IMR-90 (cell line): ENCODE results near the gene CALD1. TPM values are rescaled to one million over a fixed set of nuclear protein-coding genes. Genes with fewer than 3 reads are reported as not detected.

Experiments
- ATAC-seq: fragments of 200-7000 bp; cut with Tn5 transposase; 2 replicates; pipeline ENCODE4 v1.9.1; 2020; ENCODE audit warnings: low read depth, mild to moderate bottlenecking, moderate library complexity
- BruUV-seq: library from RNA; stranded (reverse); fragments of 400-500 nt; replicated peaks from 2 replicates; lab custom pipeline; 2021; lab: Mats Ljungman, UMichigan
- CTCF ChIA-PET: fragments of 300-600 bp; formaldehyde crosslinking; extraction: SDS; loops from one replicate; lab custom pipeline; 2021; ENCODE audit warnings: antibody characterized with exemption; lab: Yijun Ruan, JAX
- POLR2A ChIA-PET: fragments of 300-600 bp; sonication (Branson Sonifier 250); formaldehyde crosslinking; loops from one replicate; lab custom pipeline; 2022; ENCODE audit warnings: antibody characterized with exemption; ENCODE audit not compliant: unreplicated experiment; lab: Charles Lee
- DNase-seq: peaks from one replicate; pipeline ENCODE4 v3.0.0; 2013
- H2AFZ ChIP-seq: replicated peaks from 2 replicates; pipeline ENCODE3; 2013; ENCODE audit warnings: low read length, mild to moderate bottlenecking; ENCODE audit not compliant: poor library complexity
- H2AK5ac ChIP-seq: 2 replicates; pipeline ENCODE4 v1.6.1; 2013; ENCODE audit warnings: low read depth, low read length, inconsistent platforms
- H2AK9ac ChIP-seq: replicated peaks from 2 replicates; pipeline ENCODE3; 2013; ENCODE audit warnings: mild to moderate bottlenecking, low read depth, low read length, moderate library complexity; ENCODE audit not compliant: poor library complexity
- H2BK120ac ChIP-seq: 2 replicates; pipeline ENCODE4 v1.6.1; 2013; ENCODE audit warnings: low read depth, low read length, inconsistent platforms
- H2BK15ac ChIP-seq: 3 replicates; pipeline ENCODE4 v1.6.1; 2013; ENCODE audit warnings: low read depth, low read length, inconsistent platforms
- H2BK20ac ChIP-seq: 2 replicates; pipeline ENCODE4 v1.6.1; 2013; ENCODE audit warnings: low read depth, mild to moderate bottlenecking, inconsistent platforms, low read length, moderate library complexity
- H2BK5ac ChIP-seq: 2 replicates; pipeline ENCODE4 v1.6.1; 2013; ENCODE audit warnings: mild to moderate bottlenecking, low read depth, low read length, inconsistent platforms; ENCODE audit not compliant: poor library complexity, severe bottlenecking
- H3K14ac ChIP-seq: replicated peaks from 2 replicates; pipeline ENCODE4 v1.6.1; 2013; ENCODE audit warnings: low read depth, low read length, inconsistent platforms
- H3K18ac ChIP-seq: 2 replicates; pipeline ENCODE4 v1.6.1; 2013; ENCODE audit warnings: low read depth, low read length, control low read depth
- H3K23ac ChIP-seq: 2 replicates; pipeline ENCODE4 v1.6.1; 2013; ENCODE audit warnings: low read depth, low read length, inconsistent platforms
- H3K27ac ChIP-seq: 2 replicates; pipeline ENCODE4 v1.5.1; 2013; ENCODE audit warnings: mild to moderate bottlenecking, control low read depth, low read length; ENCODE audit not compliant: insufficient read depth
- H3K27me3 ChIP-seq: 2 replicates; pipeline ENCODE4 v1.6.1; 2013; ENCODE audit warnings: low read length; ENCODE audit not compliant: control insufficient read depth, insufficient read depth
- H3K36me3 ChIP-seq: 2 replicates; pipeline ENCODE4 v1.6.1; 2013; ENCODE audit warnings: low read length, mixed read lengths; ENCODE audit not compliant: control insufficient read depth, insufficient read depth
- H3K4ac ChIP-seq: 2 replicates; pipeline ENCODE4 v1.6.1; 2013; ENCODE audit warnings: low read depth, low read length, inconsistent platforms
- H3K4me1 ChIP-seq: 2 replicates; pipeline ENCODE4 v1.6.1; 2013; ENCODE audit warnings: low read length, mixed read lengths; ENCODE audit not compliant: control insufficient read depth, insufficient read depth
- H3K4me2 ChIP-seq: 2 replicates; pipeline ENCODE4 v1.6.1; 2013; ENCODE audit warnings: low read depth, mild to moderate bottlenecking, control low read depth, low read length, moderate library complexity
- H3K4me3 ChIP-seq: 2 replicates; pipeline ENCODE4 v1.5.1; 2013; ENCODE audit warnings: low read depth, mild to moderate bottlenecking, control low read depth, low read length, moderate library complexity; ENCODE audit not compliant: insufficient read depth
- H3K56ac ChIP-seq: 2 replicates; pipeline ENCODE4 v1.6.1; 2013; ENCODE audit warnings: low read length, inconsistent platforms; ENCODE audit not compliant: insufficient read depth; ENCODE audit errors: extremely low read depth
- H3K79me1 ChIP-seq, 2 experiments: 2 replicates each; pipeline ENCODE4 v1.6.1; 2013; ENCODE audit warnings: low read length in 2 of 2, inconsistent platforms in 1 of 2, low read depth in 1 of 2
- H3K9ac ChIP-seq: 2 replicates; pipeline ENCODE4 v1.6.1; 2013; ENCODE audit warnings: low read depth, low read length, control low read depth
- H3K9me1 ChIP-seq: 2 replicates; pipeline ENCODE4 v1.6.1; 2013; ENCODE audit warnings: low read length, inconsistent platforms; ENCODE audit not compliant: insufficient read depth
- H3K9me3 ChIP-seq: 2 replicates; pipeline ENCODE4 v1.6.1; 2013; ENCODE audit warnings: low read length; ENCODE audit not compliant: control insufficient read depth, insufficient read depth
- H4K20me1 ChIP-seq: 2 replicates; pipeline ENCODE4 v1.6.1; 2013; ENCODE audit warnings: low read length, inconsistent platforms; ENCODE audit not compliant: insufficient read depth
- H4K5ac ChIP-seq: 2 replicates; pipeline ENCODE4 v1.6.1; 2013; ENCODE audit warnings: mild to moderate bottlenecking, low read depth, low read length, control low read depth
- H4K8ac ChIP-seq, 2 experiments: 2 replicates each; pipeline ENCODE4 v1.6.1; 2013; ENCODE audit warnings: low read depth in 2 of 2, low read length in 2 of 2, control low read depth in 1 of 2, inconsistent platforms in 1 of 2
- H4K91ac ChIP-seq: 2 replicates; pipeline ENCODE4 v1.6.1; 2013; ENCODE audit warnings: low read depth, low read length, inconsistent platforms; ENCODE audit not compliant: insufficient read depth
- BHLHE40 ChIP-seq: fragments of 150-350 bp; IDR thresholded peaks from 2 replicates; pipeline ENCODE4 v1.6.1; 2016; ENCODE audit warnings: mild to moderate bottlenecking, low read depth, low read length
- CEBPB ChIP-seq: IDR thresholded peaks from 2 replicates; pipeline ENCODE4 v1.6.1; 2012; ENCODE audit warnings: low read depth, low read length, improper control_type of control experiment
- CHD1 ChIP-seq: IDR thresholded peaks from 2 replicates; pipeline ENCODE4 v1.6.1; 2012; ENCODE audit warnings: low read depth, low read length, improper control_type of control experiment
- CTCF ChIP-seq: conservative IDR thresholded peaks from 2 replicates; pipeline ENCODE4 v1.5.1; 2012; ENCODE audit warnings: mild to moderate bottlenecking, low read depth, low read length, improper control_type of control experiment
- ELK1 ChIP-seq: fragments of 150-350 bp; IDR thresholded peaks from 2 replicates; pipeline ENCODE4 v1.6.1; 2016; ENCODE audit warnings: low read depth, mild to moderate bottlenecking, low read length, moderate library complexity, borderline replicate concordance
- FOS ChIP-seq: fragments of 150-350 bp; IDR thresholded peaks from 2 replicates; pipeline ENCODE4 v1.6.1; 2016; ENCODE audit warnings: low read depth, low read length
- MAFK ChIP-seq: IDR thresholded peaks from 2 replicates; pipeline ENCODE4 v1.6.1; 2012; ENCODE audit warnings: low read depth, low read length, improper control_type of control experiment
- MAZ ChIP-seq: IDR thresholded peaks from 2 replicates; pipeline ENCODE4 v1.6.1; 2012; ENCODE audit warnings: low read depth, mild to moderate bottlenecking, low read length, improper control_type of control experiment, moderate library complexity, borderline replicate concordance
- MXI1 ChIP-seq: IDR thresholded peaks from 2 replicates; pipeline ENCODE4 v1.6.1; 2012; ENCODE audit warnings: low read depth, mild to moderate bottlenecking, low read length, moderate library complexity, borderline replicate concordance
- NFE2L2 ChIP-seq: fragments of 150-350 bp; IDR thresholded peaks from 2 replicates; pipeline ENCODE4 v1.6.1; 2016; ENCODE audit warnings: low read depth, mild to moderate bottlenecking, low read length
- POLR2A ChIP-seq: IDR thresholded peaks from 2 replicates; pipeline ENCODE4 v1.6.1; 2012; ENCODE audit warnings: mild to moderate bottlenecking, low read depth, low read length
- RAD21 ChIP-seq: IDR thresholded peaks from 2 replicates; pipeline ENCODE4 v1.6.1; 2012; ENCODE audit warnings: low read length, improper control_type of control experiment
- RCOR1 ChIP-seq: IDR thresholded peaks from 2 replicates; pipeline ENCODE4 v1.6.1; 2012; ENCODE audit warnings: mild to moderate bottlenecking, low read length, improper control_type of control experiment; ENCODE audit not compliant: insufficient replicate concordance
- RFX5 ChIP-seq: IDR thresholded peaks from 2 replicates; pipeline ENCODE4 v1.8.0; 2012; ENCODE audit warnings: low read depth, mild to moderate bottlenecking, low read length, moderate library complexity
- SMC3 ChIP-seq: fragments of 150-350 bp; IDR thresholded peaks from 2 replicates; pipeline ENCODE4 v1.6.1; 2016; ENCODE audit warnings: low read depth, mild to moderate bottlenecking, antibody characterized with exemption, low read length, moderate library complexity
- USF2 ChIP-seq: fragments of 150-350 bp; IDR thresholded peaks from 2 replicates; pipeline ENCODE4 v1.6.1; 2017; ENCODE audit warnings: mild to moderate bottlenecking, antibody characterized with exemption, low read length, low read depth
- WGBS, 2 experiments: methylation state at CpG; one replicate each; pipeline versions ENCODE4 v1.1.5 to v1.1.7; 2013; ENCODE audit warnings: missing lambda C conversion rate in 2 of 2; ENCODE audit not compliant: insufficient read length in 1 of 2; ENCODE audit errors: extremely low coverage in 2 of 2; 5-methylcytosine and 5-hydroxymethylcytosine counted together
- dilution Hi-C: fragments of 300-500 bp; cut with HindIII; formaldehyde crosslinking; loops from one replicate; pipeline ENCODE4 v1.14.3; 2018; ENCODE audit warnings: low sequenced_read_pairs; ENCODE audit not compliant: unreplicated experiment
- in situ Hi-C: fragments of 300-500 bp; cut with MboI; formaldehyde crosslinking; loops from 3 replicates; pipeline ENCODE4 v1.14.3; 2019; ENCODE audit warnings: low sequenced_read_pairs, inconsistent platforms, mixed read lengths
- intact Hi-C: fragments of 100-400 bp; cut with micrococcal nuclease; formaldehyde crosslinking; loops from 2 replicates; pipeline ENCODE4 v1.10.0; 2022
- polyA plus RNA-seq, 3 experiments: library from polyadenylated mRNA; depleted of rRNA; stranded (reverse); fragments of >200 nt; gene quantifications; 2 replicates each; pipeline ENCODE4 v1.2.3, GENCODE V29; 2012; ENCODE audit warnings: low replicate concordance in 1 of 3
- total RNA-seq: library from RNA; depleted of rRNA; stranded (reverse); fragments of >200 nt; gene quantifications from 2 replicates; pipeline ENCODE4 v1.2.3, GENCODE V29; 2012

CALD1 gene
- total and polyA plus RNA-seq, 2 of the 4 experiments (the other 2 are of a cell fraction), result 375 to 487 TPM

GRCh38 chr7:134859783-134860182 lies 80.3 kb downstream of the CALD1 start:
- Histone ChIP-seq H4K8ac (no peak overlapping the region), H4K20me1 (peaks cover 89% of the 10 kb centered on the region), H3K56ac (no peak overlapping the region), H2AK5ac (no peak overlapping the region), H2BK5ac (no peak overlapping the region), H4K91ac (no peak overlapping the region), H2AFZ (no peak overlapping the region), H3K18ac (no peak overlapping the region), H3K14ac (no peak overlapping the region), H3K4me3 (no peak overlapping the region), H3K4me1 (peaks cover 20% of the 10 kb centered on the region), H3K9ac (no peak overlapping the region), H3K36me3 (peaks cover 6% of the 10 kb centered on the region; the same call in 1 of the 2 replicates), H3K27me3 (no peaks in the 10 kb centered on the region), H3K4ac (no peak overlapping the region), H3K27ac (no peak overlapping the region), H3K79me1 (peaks cover 28 to 82% of the 10 kb centered on the region in 2 experiments), H3K4me2 (no peak overlapping the region), H3K9me3 (no peaks in the 10 kb centered on the region), H3K9me1 (peaks cover 34% of the 10 kb centered on the region), H2BK20ac (no peak overlapping the region), H2BK120ac (no peak overlapping the region), H2AK9ac (no peak overlapping the region), H2BK15ac (no peak overlapping the region), H4K5ac (no peak overlapping the region), H3K23ac (no peak overlapping the region)
- TF ChIP-seq POLR2A (no peak), RFX5 (no peak), CEBPB (no peak), RAD21 (no peak), FOS (no peak), ELK1 (no peak), MAFK (no peak), SMC3 (no peak), RCOR1 (no peak), MAZ (no peak), USF2 (no peak), CHD1 (no peak), MXI1 (no peak), BHLHE40 (no peak), NFE2L2 (no peak), CTCF (no peak)
- ChIA-PET POLR2A (no interaction called here), CTCF (no interaction called here)
- dilution Hi-C loops (no loop called here), in situ Hi-C loops (no loop called here), intact Hi-C loops (no loop called here)
- no TSS peak for BruUV-seq
- 80% methylated on average over 1 of the region's 1 CpG; no CpG with 5 or more reads in 1 of the 2 experiments for WGBS, 2 experiments
- DNase-seq (no peak), ATAC-seq (no peak)
